Fibroblast of villous mesenchyme (primary cell): ENCODE results near the gene PIWIL4. TPM values are rescaled to one million over a fixed set of nuclear protein-coding genes. Genes with fewer than 3 reads are reported as not detected.
A peak's percentile ranks its signal among the peaks of the same experiment; 100 is the strongest.

ENCODE experiments used
- DNase-seq: peaks from one replicate; pipeline ENCODE4 v3.0.0-alpha.2; 2010; ENCODE audit warnings: low read depth
- H3K4me3 ChIP-seq: 2 replicates; pipeline ENCODE4 v1.5.1; 2011; ENCODE audit warnings: low read depth, mild to moderate bottlenecking, low read length
- CTCF ChIP-seq: IDR thresholded peaks from 2 replicates; pipeline ENCODE4 v1.5.1; 2012; ENCODE audit warnings: low read depth, mild to moderate bottlenecking, low read length; ENCODE audit not compliant: insufficient read depth
- total RNA-seq: library from RNA; depleted of rRNA; stranded (reverse); fragments of >200 nt; gene quantifications from 2 replicates; pipeline ENCODE4 v1.2.3, GENCODE V29; 2012

Gene PIWIL4
- total RNA-seq, 1 donor = 0.86 TPM

- no peak overlapping the region for H3K4me3 ChIP-seq
- TF ChIP-seq CTCF = no peak
- DNase-seq = peak; percentile 27
These were observed 89.8 kb downstream of the PIWIL4 start for GRCh38 chr11:94656968-94657367.

GRCh38 chr11:94657629-94658028, 90.5 kb downstream of the PIWIL4 start:
- DNase-seq = no peak
- H3K4me3 ChIP-seq = no peak overlapping the region
- no peak for TF ChIP-seq CTCF

- TF ChIP-seq CTCF = no peak
- no peak for DNase-seq
These were observed 91.2 kb downstream of the PIWIL4 start for GRCh38 chr11:94658386-94658785.

GRCh38 chr11:94658888-94659287, 91.7 kb downstream of the PIWIL4 start:
- H3K4me3 ChIP-seq = no peak overlapping the region
- DNase-seq = no peak
- TF ChIP-seq CTCF = no peak

More at GRCh38 chr11:94658386-94658785, 91.2 kb downstream of the PIWIL4 start:
- no peak overlapping the region for H3K4me3 ChIP-seq

- no peak for TF ChIP-seq CTCF
- no peak for DNase-seq
- no peak overlapping the region for H3K4me3 ChIP-seq
These were observed 94.3 kb downstream of the PIWIL4 start for GRCh38 chr11:94661444-94661843.

- no peak for DNase-seq
- H3K4me3 ChIP-seq = no peak overlapping the region
- no peak for TF ChIP-seq CTCF
These were observed 95.1 kb downstream of the PIWIL4 start for GRCh38 chr11:94662065-94662779.
